Progenitor cell of endocrine pancreas (in vitro differentiated cells): Measurements from ENCODE around the gene MIGA2. TPM values are rescaled to one million over a fixed set of nuclear protein-coding genes. Genes with fewer than 3 reads are reported as not detected.

Experiments used
- DNase-seq: peaks from one replicate; pipeline ENCODE4 v3.0.0; 2021; ENCODE audit warnings: low spot score; ENCODE audit not compliant: unreplicated experiment
- H3K27ac Mint-ChIP-seq: 2 replicates; pipeline ENCODE4 v1.8.0; 2021; ENCODE audit warnings: mild to moderate bottlenecking, moderate library complexity, mixed read lengths
- H3K27me3 Mint-ChIP-seq: 2 replicates; pipeline ENCODE4 v1.8.0; 2021; ENCODE audit warnings: mixed read lengths
- H3K36me3 Mint-ChIP-seq: 2 replicates; pipeline ENCODE4 v1.8.0; 2022; ENCODE audit warnings: mixed read lengths; ENCODE audit not compliant: insufficient read depth
- H3K4me1 Mint-ChIP-seq: 2 replicates; pipeline ENCODE4 v1.8.0; 2021; ENCODE audit warnings: low read depth, mixed read lengths
- H3K4me3 Mint-ChIP-seq: 2 replicates; pipeline ENCODE4 v1.8.0; 2021; ENCODE audit warnings: low read depth, mild to moderate bottlenecking, moderate library complexity, mixed read lengths
- H3K9me3 Mint-ChIP-seq: 2 replicates; pipeline ENCODE4 v1.8.0; 2021; ENCODE audit warnings: low read depth, mixed read lengths
- CTCF ChIP-seq: fragments of 200-600 bp; sonication (generic); IDR thresholded peaks from one replicate; pipeline ENCODE4 v1.5.0; 2021; ENCODE audit warnings: antibody characterized with exemption, mild to moderate bottlenecking; ENCODE audit not compliant: unreplicated experiment
- total RNA-seq: library from RNA; stranded (reverse); gene quantifications from 2 replicates; pipeline ENCODE4 v1.2.1, GENCODE V29; 2021

MIGA2 gene
- total RNA-seq, 1 donor from 2014 or later = 45.4 TPM

- no peaks in the 10 kb centered on the region for H3K9me3 Mint-ChIP-seq
- no peak for TF ChIP-seq CTCF
- H3K27me3 Mint-ChIP-seq = no peaks in the 10 kb centered on the region
- peaks cover 2% of the 10 kb centered on the region for H3K36me3 Mint-ChIP-seq
- peak; percentile 99 for DNase-seq
- peaks cover 10% of the 10 kb centered on the region for H3K4me1 Mint-ChIP-seq
- peak within 1 kb of the TSS; percentile 90 for H3K4me3 Mint-ChIP-seq
- H3K27ac Mint-ChIP-seq = peak within 1 kb of the TSS; percentile 93
Measured at GRCh38 chr9:129080601-129081387, 44.4 kb downstream of the MIGA2 start, which contains the start of gene DOLPP1. Gene DOLPP1 (plus strand): TSS chr9:129081111. CDS start chr9:129081132, 21 bp downstream.

- no peak for TF ChIP-seq CTCF
- no peaks in the 10 kb centered on the region for H3K27me3 Mint-ChIP-seq
- peak overlapping the region; percentile 90 for H3K4me3 Mint-ChIP-seq
- H3K36me3 Mint-ChIP-seq = peaks cover 2% of the 10 kb centered on the region
- DNase-seq = no peak
- H3K27ac Mint-ChIP-seq = peak overlapping the region; percentile 67
- no peaks in the 10 kb centered on the region for H3K9me3 Mint-ChIP-seq
- peaks cover 10% of the 10 kb centered on the region for H3K4me1 Mint-ChIP-seq
Measured at GRCh38 chr9:129081388-129081904, 45.0 kb downstream of the MIGA2 start.

GRCh38 chr9:129084087-129084486, 47.7 kb downstream of the MIGA2 start:
- Mint-ChIP-seq H3K4me1 (peaks cover 10% of the 10 kb centered on the region), H3K9me3 (no peaks in the 10 kb centered on the region), H3K4me3 (no peak overlapping the region), H3K27me3 (no peaks in the 10 kb centered on the region), H3K36me3 (peaks cover 2% of the 10 kb centered on the region), H3K27ac (no peak overlapping the region)
- DNase-seq = no peak
- TF ChIP-seq CTCF = no peak

GRCh38 chr9:129089246-129089645, 52.8 kb downstream of the MIGA2 start:
- Mint-ChIP-seq H3K4me3 (no peak overlapping the region), H3K9me3 (no peaks in the 10 kb centered on the region), H3K36me3 (peaks cover 5% of the 10 kb centered on the region), H3K27ac (no peak overlapping the region), H3K27me3 (no peaks in the 10 kb centered on the region), H3K4me1 (no peaks in the 10 kb centered on the region)
- no peak for TF ChIP-seq CTCF
- DNase-seq = no peak

DNA sequence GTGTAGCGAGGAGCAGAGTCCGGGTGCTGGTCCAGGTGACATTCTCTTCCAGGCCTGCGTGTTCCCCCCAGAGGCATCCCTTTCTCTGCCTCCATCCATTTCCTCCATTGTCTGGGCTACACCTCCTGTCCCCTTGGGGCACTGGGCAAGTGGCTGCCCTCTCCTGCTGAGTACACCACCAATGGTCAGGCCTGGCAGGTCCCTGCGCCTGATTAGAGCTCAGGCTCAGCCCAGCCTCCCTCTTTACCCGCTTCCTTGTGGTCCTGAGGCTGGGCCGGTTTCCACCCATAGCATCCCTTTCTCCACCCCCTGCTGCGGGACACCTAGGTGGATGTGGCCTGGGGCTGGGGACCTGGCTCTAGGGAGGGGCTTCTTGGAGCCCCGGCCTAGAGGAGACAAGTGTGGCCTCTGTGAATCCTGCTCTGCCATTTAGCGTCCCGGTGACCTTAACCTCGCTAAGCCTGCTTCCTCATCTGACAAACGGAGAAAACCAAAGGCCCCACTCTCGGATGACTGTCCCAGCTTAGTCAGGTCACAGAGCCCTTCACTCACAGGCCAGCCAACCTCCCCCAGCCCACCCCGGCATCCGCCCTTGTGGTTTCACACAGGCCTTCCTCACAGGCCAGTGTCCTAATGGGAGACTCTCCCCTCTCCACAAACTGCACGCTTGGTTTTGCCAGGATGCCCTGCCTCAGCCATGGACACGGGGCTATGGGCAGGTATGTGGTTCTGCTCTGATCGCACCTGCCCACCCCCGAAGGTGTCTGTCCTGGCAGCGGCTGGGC, 57.4 kb downstream of the MIGA2 start:
- Mint-ChIP-seq H3K4me3 (no peak overlapping the region), H3K9me3 (no peaks in the 10 kb centered on the region), H3K4me1 (no peaks in the 10 kb centered on the region), H3K27me3 (no peaks in the 10 kb centered on the region), H3K27ac (peak overlapping the region; percentile 33), H3K36me3 (peaks cover 8% of the 10 kb centered on the region)
- no peak for TF ChIP-seq CTCF
- no peak for DNase-seq
